ENCODE measurements around the gene SLIT3. TPM values are rescaled to one million over a fixed set of nuclear protein-coding genes. Genes with fewer than 3 reads are reported as not detected.

SLIT3 gene
- total and polyA plus RNA-seq, 9 of the 15 experiments (the other 6 are each of a cell fraction or from before 2014, with no cell fraction given) = 0.01 to 0.04 TPM; not detected in 7

DNA sequence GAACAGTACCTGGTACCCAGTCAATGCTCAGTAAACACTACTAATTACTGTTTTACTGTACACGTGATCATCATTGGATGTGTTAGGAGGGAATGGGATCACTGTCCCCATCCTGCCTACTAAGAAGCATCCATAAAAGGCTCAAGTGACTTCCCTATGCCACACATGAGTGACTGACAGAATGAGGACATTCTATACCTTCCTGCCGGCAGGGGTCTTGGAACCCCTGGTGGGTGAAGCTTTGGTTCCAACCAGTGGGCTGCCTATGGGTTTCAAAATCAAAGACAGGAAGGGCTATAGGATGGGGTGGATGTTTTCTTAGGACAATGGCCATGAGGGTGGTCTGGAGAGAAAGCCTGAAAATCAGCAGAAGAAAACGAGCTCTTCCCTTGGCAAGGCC, 512.2 kb downstream of the SLIT3 start (continued):
- TF ChIP-seq ZNF592 (IDR thresholded peaks at IDR 0.05) (no peak), NFIX (CRISPR knock-in tag; IDR thresholded peaks at IDR 0.05; ENCODE audit: low read depth) (no peak), EGR1 (conservative IDR thresholded peaks at IDR 0.05) (no peak), TBP (optimal IDR thresholded peaks at IDR 0.05; ENCODE audit: low read depth, low read length) (no peak), THAP7 (CRISPR knock-in tag; IDR thresholded peaks at IDR 0.05) (no peak), MTA3 (IDR thresholded peaks at IDR 0.05; ENCODE audit: borderline replicate concordance) (no peak), ARHGAP35 (IDR thresholded peaks at IDR 0.05; ENCODE audit: partially characterized antibody) (no peak), SMAD2 (IDR thresholded peaks at IDR 0.05; ENCODE audit: low read depth, low read length) (no peak)
- TF ChIP-seq, protein P1, sequence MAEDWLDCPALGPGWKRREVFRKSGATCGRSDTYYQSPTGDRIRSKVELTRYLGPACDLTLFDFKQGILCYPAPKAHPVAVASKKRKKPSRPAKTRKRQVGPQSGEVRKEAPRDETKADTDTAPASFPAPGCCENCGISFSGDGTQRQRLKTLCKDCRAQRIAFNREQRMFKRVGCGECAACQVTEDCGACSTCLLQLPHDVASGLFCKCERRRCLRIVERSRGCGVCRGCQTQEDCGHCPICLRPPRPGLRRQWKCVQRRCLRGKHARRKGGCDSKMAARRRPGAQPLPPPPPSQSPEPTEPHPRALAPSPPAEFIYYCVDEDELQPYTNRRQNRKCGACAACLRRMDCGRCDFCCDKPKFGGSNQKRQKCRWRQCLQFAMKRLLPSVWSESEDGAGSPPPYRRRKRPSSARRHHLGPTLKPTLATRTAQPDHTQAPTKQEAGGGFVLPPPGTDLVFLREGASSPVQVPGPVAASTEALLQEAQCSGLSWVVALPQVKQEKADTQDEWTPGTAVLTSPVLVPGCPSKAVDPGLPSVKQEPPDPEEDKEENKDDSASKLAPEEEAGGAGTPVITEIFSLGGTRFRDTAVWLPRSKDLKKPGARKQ (CRISPR knock-in tag; IDR thresholded peaks at IDR 0.05) = no peak
- TF ChIP-seq, protein P2, sequence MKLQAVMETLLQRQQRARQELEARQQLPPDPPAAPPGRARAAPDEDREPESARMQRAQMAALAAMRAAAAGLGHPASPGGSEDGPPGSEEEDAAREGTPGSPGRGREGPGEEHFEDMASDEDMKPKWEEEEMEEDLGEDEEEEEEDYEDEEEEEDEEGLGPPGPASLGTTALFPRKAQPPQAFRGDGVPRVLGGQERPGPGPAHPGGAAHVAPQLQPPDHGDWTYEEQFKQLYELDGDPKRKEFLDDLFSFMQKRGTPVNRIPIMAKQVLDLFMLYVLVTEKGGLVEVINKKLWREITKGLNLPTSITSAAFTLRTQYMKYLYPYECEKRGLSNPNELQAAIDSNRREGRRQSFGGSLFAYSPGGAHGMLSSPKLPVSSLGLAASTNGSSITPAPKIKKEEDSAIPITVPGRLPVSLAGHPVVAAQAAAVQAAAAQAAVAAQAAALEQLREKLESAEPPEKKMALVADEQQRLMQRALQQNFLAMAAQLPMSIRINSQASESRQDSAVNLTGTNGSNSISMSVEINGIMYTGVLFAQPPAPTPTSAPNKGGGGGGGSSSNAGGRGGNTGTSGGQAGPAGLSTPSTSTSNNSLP (IDR thresholded peaks at IDR 0.05; ENCODE audit: borderline replicate concordance, low read depth, low read length) = no peak
